GM19324 (cell line): Measurements from ENCODE around the gene OR10A2.
"Not testable (repeated sequence)": the region's sequence is repeated elsewhere in the genome, so short reads cannot be mapped to it uniquely, and the experiment has no call there.

ENCODE experiments used
- ATAC-seq: cut with Tn5 transposase; IDR thresholded peaks from one replicate; pipeline ENCODE4 v1.9.1; 2021; ENCODE audit warnings: mild to moderate bottlenecking, moderate library complexity; ENCODE audit not compliant: unreplicated experiment, low FRiP score

Gene OR10A2

DNA sequence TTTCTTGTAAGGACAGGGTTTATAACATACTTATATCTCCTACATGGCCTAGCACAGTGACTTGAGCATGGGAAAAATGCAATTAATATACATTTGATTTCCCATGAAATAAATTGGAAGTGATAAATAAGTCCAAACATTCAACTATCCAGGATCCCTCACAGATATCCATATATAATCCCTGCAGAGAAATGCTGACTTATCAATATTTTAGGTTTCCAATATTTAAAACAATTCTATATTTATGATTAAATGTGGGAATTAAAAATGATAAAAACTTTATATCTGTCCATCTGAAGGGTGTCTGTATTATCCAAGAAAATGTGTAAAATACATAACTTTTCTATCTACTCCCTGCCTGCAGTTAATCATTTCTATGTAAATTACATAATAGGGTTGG, 19.9 kb downstream of the OR10A2 start:
- no peak for ATAC-seq

DNA sequence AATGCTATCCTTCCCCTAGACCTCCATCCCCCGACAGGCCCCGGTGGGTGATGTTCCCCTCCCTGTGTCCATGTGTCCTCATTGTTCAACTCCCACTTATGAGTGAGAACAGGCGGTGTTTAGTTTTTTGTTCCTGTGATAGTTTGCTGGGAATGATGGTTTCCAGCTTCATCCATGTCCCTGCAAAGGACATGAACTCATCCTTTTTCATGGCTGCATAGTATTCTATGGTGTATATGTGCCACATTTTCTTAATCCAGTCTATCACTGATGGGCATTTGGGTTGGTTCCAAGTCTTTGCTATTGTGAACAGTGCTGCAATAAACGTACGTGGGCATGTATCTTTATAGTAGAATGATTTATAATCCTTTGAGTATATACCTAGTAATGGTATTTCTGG, 24.9 kb downstream of the OR10A2 start:
- not testable (repeated sequence) for ATAC-seq

DNA sequence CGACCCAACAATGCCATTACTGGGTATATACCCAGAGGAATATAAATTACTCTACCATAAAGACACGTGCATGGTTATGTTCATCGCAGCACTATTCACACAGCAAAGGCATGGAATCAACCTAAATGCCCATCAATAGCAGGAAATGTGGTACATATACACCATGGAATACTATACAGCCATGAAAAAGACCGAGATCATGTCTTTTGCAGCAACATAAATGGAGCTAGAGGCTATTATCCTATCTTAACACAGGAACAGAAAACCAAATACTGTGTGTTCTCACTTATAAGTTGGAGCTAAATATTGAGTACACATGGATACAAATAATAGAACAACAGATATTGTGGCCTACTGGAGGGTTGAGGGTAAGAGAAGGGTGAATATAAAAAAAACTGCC, 26.0 kb downstream of the OR10A2 start:
- ATAC-seq: no peak

DNA sequence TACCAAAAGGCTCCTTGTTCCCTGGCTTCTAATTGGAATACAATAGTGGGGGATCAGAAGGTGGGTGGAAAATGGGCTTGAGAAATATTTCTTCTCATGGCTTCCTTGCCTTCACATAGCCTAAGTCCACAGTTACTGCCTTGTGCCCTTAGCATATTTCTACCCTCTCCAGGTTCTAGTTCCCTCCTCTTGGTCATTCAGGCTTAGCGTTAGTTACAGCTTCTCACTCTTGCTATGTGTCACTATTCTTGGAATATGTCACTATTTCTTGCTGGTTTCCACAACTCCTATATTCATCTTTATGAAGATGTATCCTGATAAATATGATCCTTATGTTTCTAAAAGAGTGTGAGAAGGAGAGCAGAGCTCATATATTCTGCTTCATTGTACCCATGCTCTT, 27.0 kb downstream of the OR10A2 start:
- no peak for ATAC-seq

DNA sequence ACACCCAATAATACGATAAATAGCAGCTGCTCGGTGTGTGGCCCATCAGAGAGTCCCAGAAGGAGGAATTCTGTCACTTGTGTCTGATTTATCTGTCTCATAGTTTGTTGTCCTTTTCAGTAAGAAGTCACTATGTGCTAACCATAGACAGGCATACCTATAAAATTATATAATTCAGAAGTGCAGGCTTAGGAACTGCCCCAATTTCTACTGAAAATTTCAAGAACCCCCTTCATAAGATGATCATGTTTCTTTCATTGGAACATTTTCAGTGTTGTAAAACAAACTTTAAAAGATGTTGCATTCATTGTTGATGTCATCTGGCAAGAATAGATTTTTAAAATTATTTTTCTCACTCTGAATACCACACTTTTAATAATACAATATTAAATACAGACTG, 29.5 kb downstream of the OR10A2 start, which contains the start of gene OR2D2:
Gene OR2D2 (minus strand): TSS at position 101 of the 400 bp plus-strand sequence. CDS start 0 bp downstream, at position 101.
- no peak for ATAC-seq

DNA sequence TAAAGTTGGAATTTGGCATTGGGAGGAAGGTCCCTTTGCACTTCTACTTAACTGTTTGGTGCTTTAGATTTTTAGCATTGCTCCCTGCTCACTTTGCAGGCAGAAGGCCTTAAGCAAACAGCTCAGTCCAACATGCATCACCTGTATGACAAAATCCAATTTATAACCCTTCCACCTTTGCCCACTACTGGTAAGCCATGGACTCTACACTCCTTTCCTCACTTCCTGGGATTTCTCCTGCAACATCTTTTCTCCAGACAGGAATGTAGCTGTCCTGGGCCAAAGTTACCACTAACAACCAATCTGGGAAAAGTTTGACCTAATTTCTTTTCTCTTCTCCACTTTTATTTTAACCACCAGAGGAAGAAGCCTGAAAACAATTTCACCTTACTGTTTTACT, 31.2 kb downstream of the OR10A2 start:
- no peak for ATAC-seq

DNA sequence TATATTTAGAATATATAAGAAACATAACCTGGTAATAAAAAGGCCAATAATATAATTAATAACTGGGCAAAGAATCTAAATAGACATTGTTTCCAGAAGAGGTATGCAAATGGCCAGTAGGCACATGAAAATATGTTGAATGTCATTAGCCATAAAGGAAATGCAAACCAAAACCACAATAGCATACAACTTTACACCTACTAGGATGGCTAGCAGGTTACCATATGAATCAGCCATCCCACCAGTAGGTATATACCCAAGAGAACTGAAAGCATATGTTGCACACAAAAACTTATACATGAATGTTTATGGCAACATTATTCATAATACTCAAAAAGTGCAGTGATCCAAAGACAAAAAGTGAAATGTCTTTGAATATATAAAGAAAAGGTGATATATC, 32.2 kb downstream of the OR10A2 start:
- ATAC-seq: no peak

DNA sequence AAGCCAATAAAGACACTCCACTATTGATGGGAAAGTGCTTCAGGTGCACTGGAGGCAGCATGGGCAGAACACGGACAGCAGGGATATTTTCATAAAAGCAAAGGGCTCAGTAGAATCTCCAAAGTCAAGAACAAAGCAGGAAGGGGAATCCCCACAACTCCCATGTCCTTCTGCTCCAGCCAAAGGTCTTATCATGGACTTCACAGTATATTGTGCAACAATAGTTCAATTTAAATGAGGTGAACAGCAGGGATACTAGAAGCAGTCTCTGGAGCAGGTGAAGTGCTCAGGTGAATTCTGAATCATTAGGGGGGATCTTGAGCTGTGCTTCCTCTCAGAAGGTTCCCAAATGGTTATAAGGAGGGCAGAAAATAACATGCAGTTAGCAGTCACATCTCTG, 36.1 kb downstream of the OR10A2 start:
- ATAC-seq: no peak

DNA sequence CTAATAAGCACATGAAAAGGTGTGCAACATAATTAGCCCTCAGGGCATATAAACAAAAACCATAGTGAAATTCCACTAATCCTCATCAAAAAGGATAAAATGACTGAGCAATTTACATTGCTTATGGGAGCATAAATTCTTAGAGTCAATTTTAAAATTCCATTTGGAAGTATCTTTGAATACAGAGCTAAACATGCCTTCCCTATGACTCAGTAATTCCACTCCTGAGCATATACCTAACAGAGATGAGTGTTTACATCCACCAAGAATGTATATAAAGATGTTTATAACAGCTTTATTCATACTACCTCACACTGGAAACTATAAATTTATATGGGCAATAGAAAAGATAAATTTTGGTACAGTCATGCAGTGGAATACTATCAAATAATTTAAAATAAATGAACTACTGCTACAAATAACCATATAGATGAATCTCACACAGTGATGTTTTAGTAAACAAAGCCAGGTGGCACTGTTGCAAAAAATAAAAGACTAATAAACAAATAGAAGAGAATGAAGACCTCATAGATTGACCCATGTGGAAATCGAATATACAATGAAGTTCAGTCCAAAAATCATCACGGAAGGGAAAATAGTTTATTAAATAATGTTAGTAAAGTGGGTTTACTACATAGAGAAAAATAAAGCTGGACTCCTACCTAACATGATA, 37.6 kb downstream of the OR10A2 start:
- no peak for ATAC-seq

DNA sequence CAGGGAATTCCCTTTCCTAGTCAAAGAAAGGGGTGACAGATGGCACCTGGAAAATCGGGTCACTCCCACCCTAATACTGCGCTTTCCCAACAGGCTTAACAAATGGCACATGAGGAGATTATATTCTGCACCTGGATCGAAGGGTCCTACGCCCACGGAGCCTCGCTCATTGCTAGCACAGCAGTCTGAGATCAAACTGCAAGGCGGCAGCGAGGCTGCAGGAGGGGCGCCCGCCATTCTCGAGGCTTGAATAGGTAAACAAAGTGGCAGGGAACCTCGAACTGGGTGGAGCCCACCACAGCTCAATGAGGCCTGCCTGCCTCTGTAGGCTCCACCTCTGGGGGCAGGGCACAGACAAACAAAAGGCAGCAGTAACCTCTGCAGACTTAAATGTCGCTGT, 41.9 kb downstream of the OR10A2 start:
- ATAC-seq: not testable (repeated sequence)

DNA sequence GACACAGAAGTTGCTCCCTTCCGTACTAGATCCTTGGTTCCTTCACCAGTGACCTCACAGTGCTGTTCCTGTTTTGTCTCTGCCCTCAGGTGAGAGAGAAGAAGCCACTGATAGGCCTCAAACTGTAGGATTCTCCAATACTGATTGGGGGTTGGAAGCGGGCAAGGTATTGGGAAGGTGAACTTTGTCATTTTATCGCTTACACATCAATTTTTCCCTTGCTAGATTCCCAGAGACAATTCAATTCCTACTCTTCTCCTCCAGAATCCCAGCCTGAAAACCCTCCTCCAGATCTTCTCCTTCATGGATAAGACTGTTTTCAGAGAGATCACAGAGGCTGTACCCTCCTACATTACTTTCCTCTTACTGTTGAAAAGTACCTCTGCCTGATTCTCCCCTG, 48.5 kb downstream of the OR10A2 start:
- no peak for ATAC-seq

DNA sequence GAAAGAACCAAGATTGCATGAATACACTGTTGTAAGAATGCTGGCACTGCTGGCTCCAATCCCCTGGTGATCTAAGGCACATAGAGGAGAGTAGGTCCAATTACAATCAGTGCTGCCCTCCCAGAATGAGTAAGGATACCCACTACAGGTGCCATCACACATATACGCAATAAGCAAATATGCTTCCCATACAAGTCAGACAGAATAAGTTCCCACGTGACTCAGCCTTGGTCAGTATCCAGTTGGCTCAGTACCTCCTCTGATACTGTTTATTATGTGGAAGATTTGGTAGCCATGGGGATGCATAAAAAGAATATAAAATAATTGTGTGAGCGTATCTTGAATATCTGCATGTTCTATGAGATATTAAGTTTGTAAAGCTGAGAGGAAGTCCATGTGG, 49.1 kb downstream of the OR10A2 start:
- no peak for ATAC-seq

DNA sequence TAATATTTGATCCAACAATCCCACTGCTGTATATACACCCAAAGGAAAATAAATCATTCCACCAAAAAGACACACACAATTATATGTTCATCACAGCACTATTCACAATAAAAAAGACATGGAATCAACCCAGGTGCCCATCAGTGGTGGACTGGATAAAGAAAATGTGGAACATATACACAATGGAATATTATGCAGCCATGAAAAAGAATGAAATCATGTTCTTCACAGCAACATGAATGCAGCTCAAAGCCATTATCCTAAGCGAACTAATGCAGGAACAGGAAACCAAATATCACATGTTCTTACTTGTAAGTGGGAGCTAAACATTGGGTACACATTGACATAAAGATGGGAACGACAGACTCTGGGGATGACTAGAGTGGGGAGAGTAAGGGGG, 56.8 kb downstream of the OR10A2 start:
- ATAC-seq: no peak

DNA sequence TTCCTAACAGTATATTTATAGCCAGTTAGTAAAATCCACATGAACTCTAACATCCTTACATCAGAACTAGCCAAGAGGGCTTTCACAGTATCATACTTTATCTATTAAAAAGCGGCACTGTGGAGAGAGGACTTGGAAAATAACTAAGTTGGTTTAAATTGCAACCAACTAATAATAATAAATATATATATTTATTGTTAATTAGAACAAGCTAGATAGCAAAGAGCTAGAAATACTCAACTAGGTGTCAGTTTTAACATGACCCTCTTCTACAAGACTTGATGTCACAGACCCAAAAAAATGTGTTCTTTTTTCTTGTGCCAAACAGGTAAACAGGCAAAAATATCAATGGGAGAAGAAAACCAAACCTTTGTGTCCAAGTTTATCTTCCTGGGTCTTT, 57.8 kb downstream of the OR10A2 start, which contains the start of gene OR2D3:
Gene OR2D3 (plus strand): TSS at position 301 of the 400 bp plus-strand sequence. CDS start 0 bp downstream, at position 301.
- no peak for ATAC-seq
